Astrocyte of the cerebellum (primary cell): ENCODE measurements around the gene CGB8.
"Not testable (repeated sequence)": the region's sequence is repeated elsewhere in the genome, so short reads cannot be mapped to it uniquely, and the experiment has no call there.

Experiments used
- DNase-seq: peaks from one replicate; pipeline ENCODE4 v3.0.0-alpha.2; 2011; ENCODE audit warnings: low read depth
- H3K4me3 ChIP-seq: 2 replicates; pipeline ENCODE4 v1.5.1; 2011; ENCODE audit warnings: mild to moderate bottlenecking, low read depth, low read length, moderate library complexity
- in situ Hi-C: cut with HindIII; loops from 2 replicates; pipeline ENCODE4 v1.10.0; 2017; ENCODE audit warnings: low sequenced_read_pairs
- TF ChIP-seq, protein P1 (sequence below): IDR thresholded peaks from 2 replicates; pipeline ENCODE4 v1.5.1; 2012; ENCODE audit warnings: low read length, low read depth, moderate library complexity, mild to moderate bottlenecking; ENCODE audit errors: missing control alignments

CGB8 gene

GRCh38 chr19:49036815-49037214, 12.1 kb downstream of the CGB8 start, which contains the start of gene CGB1:
CGB1 (minus strand) TSS chr19:49036895; CDS start chr19:49036711, 184 bp downstream.
- TF ChIP-seq, protein P1, sequence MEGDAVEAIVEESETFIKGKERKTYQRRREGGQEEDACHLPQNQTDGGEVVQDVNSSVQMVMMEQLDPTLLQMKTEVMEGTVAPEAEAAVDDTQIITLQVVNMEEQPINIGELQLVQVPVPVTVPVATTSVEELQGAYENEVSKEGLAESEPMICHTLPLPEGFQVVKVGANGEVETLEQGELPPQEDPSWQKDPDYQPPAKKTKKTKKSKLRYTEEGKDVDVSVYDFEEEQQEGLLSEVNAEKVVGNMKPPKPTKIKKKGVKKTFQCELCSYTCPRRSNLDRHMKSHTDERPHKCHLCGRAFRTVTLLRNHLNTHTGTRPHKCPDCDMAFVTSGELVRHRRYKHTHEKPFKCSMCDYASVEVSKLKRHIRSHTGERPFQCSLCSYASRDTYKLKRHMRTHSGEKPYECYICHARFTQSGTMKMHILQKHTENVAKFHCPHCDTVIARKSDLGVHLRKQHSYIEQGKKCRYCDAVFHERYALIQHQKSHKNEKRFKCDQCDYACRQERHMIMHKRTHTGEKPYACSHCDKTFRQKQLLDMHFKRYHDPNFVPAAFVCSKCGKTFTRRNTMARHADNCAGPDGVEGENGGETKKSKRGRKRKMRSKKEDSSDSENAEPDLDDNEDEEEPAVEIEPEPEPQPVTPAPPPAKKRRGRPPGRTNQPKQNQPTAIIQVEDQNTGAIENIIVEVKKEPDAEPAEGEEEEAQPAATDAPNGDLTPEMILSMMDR: peak; percentile 44
- DNase-seq, H3K4me3 ChIP-seq, in situ Hi-C loops: not testable (repeated sequence)

DNA sequence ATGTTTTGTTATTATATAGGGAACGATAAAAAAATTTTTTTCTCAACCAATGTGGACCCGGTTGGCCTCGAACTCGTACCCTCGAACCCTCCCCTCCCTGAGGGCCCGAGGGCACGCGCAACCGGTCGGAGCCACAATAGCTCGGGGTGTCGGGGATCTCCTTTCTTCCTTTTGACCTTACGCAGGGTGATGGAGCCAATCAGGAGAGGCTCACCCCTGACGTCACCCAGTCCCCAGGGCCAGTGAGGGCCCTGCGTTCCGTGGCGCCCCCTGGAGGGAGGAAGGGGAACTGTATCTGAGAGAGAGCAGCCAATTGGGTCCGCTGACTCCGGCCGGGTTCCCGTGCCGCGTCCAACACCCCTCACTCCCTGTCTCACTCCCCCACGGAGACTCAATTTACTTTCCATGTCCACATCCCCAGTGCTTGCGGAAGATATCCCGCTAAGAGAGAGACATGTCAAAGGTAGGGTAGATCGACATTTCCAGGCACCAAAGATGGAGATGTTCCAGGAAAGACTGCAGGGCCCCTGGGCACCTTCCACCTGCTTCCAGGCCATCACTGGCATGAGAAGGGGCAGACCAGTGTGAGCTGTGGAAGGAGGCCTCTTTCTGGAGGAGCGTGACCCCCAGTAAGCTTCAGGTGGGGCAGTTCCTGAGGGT, 17.1 kb downstream of the CGB8 start, which contains the start of gene CGB2:
Gene CGB2, plus strand, starts transcription at position 249 of the 660 bp plus-strand sequence. Its CDS starts 206 bp downstream, at position 455.
- in situ Hi-C loops, H3K4me3 ChIP-seq, DNase-seq: not testable (repeated sequence)
- TF ChIP-seq, protein P1: peak; percentile 31

- H3K4me3 ChIP-seq, DNase-seq, in situ Hi-C loops: not testable (repeated sequence)
Observed at GRCh38 chr19:49030323-49030722, 18.6 kb downstream of the CGB8 start.

DNA sequence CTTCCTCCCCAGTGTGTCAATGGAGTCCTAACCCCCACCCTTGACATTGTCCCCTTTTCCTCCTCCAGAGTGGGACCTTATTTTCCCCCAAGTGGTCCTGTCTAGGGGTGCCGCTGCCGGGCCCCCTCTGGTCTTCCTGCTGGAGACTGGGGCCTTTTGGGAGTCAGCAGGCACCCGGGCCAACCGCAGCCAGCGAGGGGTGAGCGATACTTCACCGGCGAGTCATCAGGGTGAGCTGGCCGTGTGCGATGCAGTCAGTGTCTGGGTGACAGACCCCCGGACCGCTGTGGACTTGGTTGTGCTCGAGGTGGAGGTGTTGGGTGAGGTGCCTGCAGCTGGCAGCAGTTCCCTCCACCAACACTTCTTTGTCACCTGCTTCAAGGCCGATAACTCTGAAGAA, 19.2 kb downstream of the CGB8 start:
- in situ Hi-C loops, DNase-seq, H3K4me3 ChIP-seq: not testable (repeated sequence)

DNA sequence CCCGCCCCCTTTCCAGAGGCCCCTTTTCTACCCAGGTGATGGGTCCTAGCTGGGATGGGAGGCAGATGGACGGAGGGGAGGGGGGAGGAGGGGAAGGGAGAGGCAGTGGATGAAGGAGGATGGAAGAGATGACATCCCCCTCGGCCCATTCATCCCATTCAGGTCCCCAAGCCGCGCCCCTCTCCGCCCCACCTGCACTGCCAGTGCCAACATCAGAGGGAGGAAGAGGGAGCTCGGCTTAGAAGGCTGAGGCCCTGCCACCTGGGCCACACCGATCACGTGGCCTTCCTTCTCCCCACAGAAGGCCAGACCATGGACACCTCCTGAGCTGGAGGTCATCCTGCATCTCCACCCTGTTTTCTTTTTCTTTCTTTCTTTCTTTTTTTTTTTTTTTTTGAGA, 20.2 kb downstream of the CGB8 start:
- in situ Hi-C loops: not testable (repeated sequence)

DNA sequence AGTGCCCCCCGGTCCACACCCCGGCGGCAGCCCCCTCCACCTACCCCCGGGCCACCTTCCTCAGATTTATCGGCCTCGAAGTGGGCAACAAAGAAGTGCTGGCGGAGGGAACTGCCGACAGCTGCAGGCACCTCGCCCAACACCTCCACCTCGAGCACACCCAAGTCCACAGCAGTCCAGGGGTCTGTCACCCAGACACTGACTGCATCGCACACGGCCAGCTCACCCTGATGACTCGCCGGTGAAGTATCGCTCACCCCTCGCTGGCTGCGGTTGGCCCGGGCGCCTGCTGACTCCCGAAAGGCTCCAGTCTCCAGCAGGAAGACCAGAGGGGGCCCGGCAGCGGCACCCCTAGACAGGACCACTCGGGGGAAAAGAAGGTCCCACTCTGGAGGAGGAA, 23.3 kb downstream of the CGB8 start:
- in situ Hi-C loops, H3K4me3 ChIP-seq, DNase-seq: not testable (repeated sequence)

More for the DNA sequence above, 20.2 kb downstream of the CGB8 start:
- DNase-seq, H3K4me3 ChIP-seq: not testable (repeated sequence)

- H3K4me3 ChIP-seq, DNase-seq, in situ Hi-C loops: not testable (repeated sequence)
Observed at GRCh38 chr19:49025088-49025487, 23.8 kb downstream of the CGB8 start.

DNA sequence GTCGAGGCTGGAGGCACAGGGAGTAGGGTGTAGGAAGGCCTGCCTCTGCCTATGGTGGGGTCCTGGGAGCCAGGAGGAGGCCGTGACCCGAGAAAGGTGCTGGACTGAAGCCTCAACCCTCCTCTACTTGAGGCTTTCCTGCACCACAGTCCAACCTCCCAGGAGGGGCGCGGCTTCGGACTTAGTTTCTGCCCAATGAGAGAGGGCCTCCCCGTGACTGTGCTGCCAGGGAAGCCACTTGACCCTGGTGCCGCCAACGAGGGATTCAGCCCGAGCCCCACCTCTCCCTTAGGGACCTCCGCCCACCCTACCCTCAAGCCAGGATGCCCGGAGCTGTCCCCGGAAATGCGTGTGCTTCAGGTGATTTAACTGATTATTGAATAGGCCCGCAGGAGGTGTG, 24.7 kb downstream of the CGB8 start, which contains the start of gene CGB3:
Gene CGB3, minus strand, starts transcription at position 101 of the 400 bp plus-strand sequence. CDS start 362 bp downstream, outside the sequence.
- DNase-seq, in situ Hi-C loops, H3K4me3 ChIP-seq: not testable (repeated sequence)

GRCh38 chr19:49022116-49022515, 26.8 kb downstream of the CGB8 start:
- DNase-seq: no peak
- in situ Hi-C loops: no loop called here
- TF ChIP-seq, protein P1: no peak
- H3K4me3 ChIP-seq: no peak overlapping the region
